ENCODE results near the gene GDF2. TPM values are rescaled to one million over a fixed set of nuclear protein-coding genes. Genes with fewer than 3 reads are reported as not detected.

Gene GDF2
- total and polyA plus RNA-seq, 4 donors = 0.13 TPM; not detected in 3

- Histone ChIP-seq H3K9me3 (ENCODE audit: control insufficient read depth, insufficient read depth, low read length) (no peaks in the 10 kb centered on the region), H3K36me3 (ENCODE audit: control insufficient read depth, insufficient read depth, low read length) (peaks cover 15% of the 10 kb centered on the region), H3K27ac (ENCODE audit: low read depth, low read length) (no peak overlapping the region), H3K27me3 (ENCODE audit: control insufficient read depth, insufficient read depth, low read length) (no peaks in the 10 kb centered on the region), H3K4me1 (ENCODE audit: control insufficient read depth, insufficient read depth, low read length) (peaks cover 20% of the 10 kb centered on the region), H3K4me3 (ENCODE audit: low read depth, low read length) (no peak overlapping the region)
- no peak for DNase-seq (ENCODE audit: low read depth in 4 of 6, low spot score in 6 of 6)
- 94% methylated on average over 31 of the region's 34 CpGs for WGBS (ENCODE audit: insufficient coverage)
Measured at GRCh38 chr10:47309408-47310089, 12.7 kb upstream of the GDF2 start.

DNA sequence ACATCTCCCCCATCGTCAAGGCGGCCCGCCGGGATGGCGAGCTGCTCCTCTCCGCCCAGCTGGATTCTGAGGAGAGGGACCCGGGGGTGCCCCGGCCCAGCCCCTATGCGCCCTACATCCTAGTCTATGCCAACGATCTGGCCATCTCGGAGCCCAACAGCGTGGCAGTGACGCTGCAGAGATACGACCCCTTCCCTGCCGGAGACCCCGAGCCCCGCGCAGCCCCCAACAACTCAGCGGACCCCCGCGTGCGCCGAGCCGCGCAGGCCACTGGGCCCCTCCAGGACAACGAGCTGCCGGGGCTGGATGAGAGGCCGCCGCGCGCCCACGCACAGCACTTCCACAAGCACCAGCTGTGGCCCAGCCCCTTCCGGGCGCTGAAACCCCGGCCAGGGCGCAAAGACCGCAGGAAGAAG, 12.2 kb upstream of the GDF2 start:
- 96% methylated on average over 35 of the region's 37 CpGs for WGBS (ENCODE audit: insufficient coverage)

DNA sequence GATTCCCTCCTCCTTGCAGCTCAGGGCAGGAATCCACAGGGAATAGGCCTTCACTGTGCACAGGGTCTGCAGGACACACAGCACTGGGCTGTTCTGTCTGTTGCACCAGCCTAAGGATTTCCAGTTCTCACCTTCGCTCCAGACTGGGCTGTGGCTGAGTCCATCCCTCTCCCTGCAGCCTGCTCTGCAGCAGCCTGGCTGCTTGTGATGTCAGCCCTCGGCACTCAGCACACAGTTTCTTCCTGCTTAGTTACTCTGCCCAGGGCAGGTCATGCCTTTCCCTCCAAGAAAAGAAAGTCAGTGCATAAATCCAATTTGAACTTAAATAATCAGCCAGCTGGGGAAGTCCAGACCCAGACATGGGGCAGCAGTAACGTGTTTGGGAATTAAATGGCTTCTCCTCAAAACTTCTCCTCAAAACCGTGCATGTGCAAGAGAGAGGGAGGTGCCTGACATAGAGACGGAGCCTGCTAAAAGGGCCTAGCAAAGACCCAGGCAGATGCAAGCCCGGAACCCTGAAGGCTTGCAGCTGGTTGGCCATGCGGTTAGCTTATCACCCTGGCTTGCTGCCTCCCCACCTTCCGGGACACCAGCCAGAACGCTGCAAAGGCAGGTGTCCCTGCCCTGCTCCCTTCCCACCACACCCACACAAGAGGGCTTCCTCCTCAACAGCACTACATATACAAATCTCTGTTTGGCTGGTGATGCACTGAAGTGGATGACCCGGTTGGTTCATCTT, 10.9 kb upstream of the GDF2 start:
- WGBS (ENCODE audit: insufficient coverage) = 70% methylated on average over 9 of the region's 10 CpGs
- H3K36me3 ChIP-seq (ENCODE audit: control insufficient read depth, insufficient read depth, low read length) = peaks cover 17% of the 10 kb centered on the region

More for the DNA sequence above, 12.2 kb upstream of the GDF2 start:
- H3K27me3 ChIP-seq (ENCODE audit: control insufficient read depth, insufficient read depth, low read length) = no peaks in the 10 kb centered on the region
- H3K4me1 ChIP-seq (ENCODE audit: control insufficient read depth, insufficient read depth, low read length) = peaks cover 20% of the 10 kb centered on the region
- H3K9me3 ChIP-seq (ENCODE audit: control insufficient read depth, insufficient read depth, low read length) = no peaks in the 10 kb centered on the region
- H3K27ac ChIP-seq (ENCODE audit: low read depth, low read length) = no peak overlapping the region
- no peak for DNase-seq (ENCODE audit: low read depth in 4 of 6, low spot score in 6 of 6)
- peaks cover 17% of the 10 kb centered on the region for H3K36me3 ChIP-seq (ENCODE audit: control insufficient read depth, insufficient read depth, low read length)
- no peak overlapping the region for H3K4me3 ChIP-seq (ENCODE audit: low read depth, low read length)

GRCh38 chr10:47311932-47312662, 10.2 kb upstream of the GDF2 start:
- no peak overlapping the region for H3K4me3 ChIP-seq (ENCODE audit: low read depth, low read length)

More for the DNA sequence above, 10.9 kb upstream of the GDF2 start:
- DNase-seq (ENCODE audit: low read depth in 4 of 6, low spot score in 6 of 6) = no peak
- Histone ChIP-seq H3K4me3 (ENCODE audit: low read depth, low read length) (no peak overlapping the region), H3K27me3 (ENCODE audit: control insufficient read depth, insufficient read depth, low read length) (no peaks in the 10 kb centered on the region), H3K4me1 (ENCODE audit: control insufficient read depth, insufficient read depth, low read length) (peaks cover 19% of the 10 kb centered on the region), H3K27ac (ENCODE audit: low read depth, low read length) (no peak overlapping the region), H3K9me3 (ENCODE audit: control insufficient read depth, insufficient read depth, low read length) (no peaks in the 10 kb centered on the region)

GRCh38 chr10:47312663-47312995, 9.6 kb upstream of the GDF2 start:
- Histone ChIP-seq H3K27ac (ENCODE audit: low read depth, low read length) (no peak overlapping the region), H3K4me1 (ENCODE audit: control insufficient read depth, insufficient read depth, low read length) (peaks cover 19% of the 10 kb centered on the region), H3K27me3 (ENCODE audit: control insufficient read depth, insufficient read depth, low read length) (no peaks in the 10 kb centered on the region), H3K4me3 (ENCODE audit: low read depth, low read length) (no peak overlapping the region), H3K36me3 (ENCODE audit: control insufficient read depth, insufficient read depth, low read length) (peaks cover 17% of the 10 kb centered on the region), H3K9me3 (ENCODE audit: control insufficient read depth, insufficient read depth, low read length) (no peaks in the 10 kb centered on the region)
- 88% methylated on average over 7 of the region's 7 CpGs for WGBS (ENCODE audit: insufficient coverage)
- no peak for DNase-seq (ENCODE audit: low read depth in 4 of 6, low spot score in 6 of 6)

More at GRCh38 chr10:47311932-47312662, 10.2 kb upstream of the GDF2 start:
- H3K27me3 ChIP-seq (ENCODE audit: control insufficient read depth, insufficient read depth, low read length) = no peaks in the 10 kb centered on the region
- DNase-seq (ENCODE audit: low read depth in 4 of 6, low spot score in 6 of 6) = peak in 5 of 6 donors; percentile 42 to 88 (median 59)
- H3K36me3 ChIP-seq (ENCODE audit: control insufficient read depth, insufficient read depth, low read length) = peaks cover 17% of the 10 kb centered on the region
- 18% methylated on average over 15 of the region's 20 CpGs for WGBS (ENCODE audit: insufficient coverage)
- no peak overlapping the region for H3K27ac ChIP-seq (ENCODE audit: low read depth, low read length)
- H3K4me1 ChIP-seq (ENCODE audit: control insufficient read depth, insufficient read depth, low read length) = peaks cover 19% of the 10 kb centered on the region
- H3K9me3 ChIP-seq (ENCODE audit: control insufficient read depth, insufficient read depth, low read length) = no peaks in the 10 kb centered on the region

DNA sequence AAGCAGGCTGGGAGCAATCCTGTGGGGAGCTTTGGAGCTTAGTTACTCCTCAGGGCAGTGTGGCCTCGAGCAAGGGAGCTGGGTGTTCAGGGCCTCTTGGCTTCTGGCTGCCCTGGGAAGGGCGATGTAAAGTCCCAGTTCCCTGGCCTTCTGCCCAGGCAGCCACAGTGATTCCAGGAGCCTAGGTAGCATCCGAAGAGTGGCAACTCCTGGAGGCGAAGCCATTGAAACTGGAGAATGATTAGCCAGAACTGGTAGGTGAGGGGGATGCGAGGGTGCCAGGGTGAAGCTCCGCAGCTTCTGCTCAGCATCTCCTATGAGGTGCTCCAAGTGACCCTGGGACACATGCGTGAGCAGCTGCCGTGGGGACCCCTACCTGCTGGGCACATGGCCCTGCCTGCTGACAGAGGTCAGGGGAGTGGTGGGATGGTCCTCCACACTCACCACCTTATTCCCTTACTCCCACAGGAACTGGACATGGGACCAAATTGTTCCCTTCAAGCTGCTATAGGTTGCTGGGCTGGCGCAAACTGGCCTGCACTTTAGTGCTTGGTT, 7.8 kb upstream of the GDF2 start:
- DNase-seq (ENCODE audit: low read depth in 4 of 6, low spot score in 6 of 6) = no peak
- no peak overlapping the region for H3K27ac ChIP-seq (ENCODE audit: low read depth, low read length)
- no peaks in the 10 kb centered on the region for H3K27me3 ChIP-seq (ENCODE audit: control insufficient read depth, insufficient read depth, low read length)
- peaks cover 13% of the 10 kb centered on the region for H3K4me1 ChIP-seq (ENCODE audit: control insufficient read depth, insufficient read depth, low read length)
- WGBS (ENCODE audit: insufficient coverage) = 81% methylated on average over 7 of the region's 9 CpGs
- no peak overlapping the region for H3K4me3 ChIP-seq (ENCODE audit: low read depth, low read length)
- H3K36me3 ChIP-seq (ENCODE audit: control insufficient read depth, insufficient read depth, low read length) = peaks cover 17% of the 10 kb centered on the region
- H3K9me3 ChIP-seq (ENCODE audit: control insufficient read depth, insufficient read depth, low read length) = no peaks in the 10 kb centered on the region

DNA sequence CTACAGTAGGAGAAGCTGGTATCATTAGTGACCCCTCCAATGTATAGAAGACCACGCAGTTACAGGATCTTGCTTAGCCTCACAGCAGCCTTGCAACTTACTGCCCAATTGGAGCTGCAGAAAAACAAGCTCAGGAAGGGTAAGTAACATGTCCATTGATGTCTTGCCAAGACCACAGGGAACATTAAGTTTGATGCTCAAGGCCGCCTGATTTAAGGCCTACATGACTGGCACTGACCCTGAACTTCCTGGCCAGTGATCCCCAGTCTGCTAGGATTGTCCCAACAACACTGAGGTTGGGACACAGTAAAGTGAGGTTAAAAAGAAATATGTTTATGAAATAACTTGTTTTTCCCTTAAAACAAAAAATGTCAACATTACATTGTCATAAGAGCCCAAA, 6.8 kb upstream of the GDF2 start:
- Histone ChIP-seq H3K4me1 (ENCODE audit: control insufficient read depth, insufficient read depth, low read length) (peaks cover 13% of the 10 kb centered on the region), H3K27ac (ENCODE audit: low read depth, low read length) (no peak overlapping the region), H3K36me3 (ENCODE audit: control insufficient read depth, insufficient read depth, low read length) (peaks cover 8% of the 10 kb centered on the region), H3K27me3 (ENCODE audit: control insufficient read depth, insufficient read depth, low read length) (no peaks in the 10 kb centered on the region), H3K4me3 (ENCODE audit: low read depth, low read length) (no peak overlapping the region), H3K9me3 (ENCODE audit: control insufficient read depth, insufficient read depth, low read length) (no peaks in the 10 kb centered on the region)
- 73% methylated on average over 1 of the region's 2 CpGs for WGBS (ENCODE audit: insufficient coverage)
- DNase-seq (ENCODE audit: low read depth in 4 of 6, low spot score in 6 of 6) = no peak

DNA sequence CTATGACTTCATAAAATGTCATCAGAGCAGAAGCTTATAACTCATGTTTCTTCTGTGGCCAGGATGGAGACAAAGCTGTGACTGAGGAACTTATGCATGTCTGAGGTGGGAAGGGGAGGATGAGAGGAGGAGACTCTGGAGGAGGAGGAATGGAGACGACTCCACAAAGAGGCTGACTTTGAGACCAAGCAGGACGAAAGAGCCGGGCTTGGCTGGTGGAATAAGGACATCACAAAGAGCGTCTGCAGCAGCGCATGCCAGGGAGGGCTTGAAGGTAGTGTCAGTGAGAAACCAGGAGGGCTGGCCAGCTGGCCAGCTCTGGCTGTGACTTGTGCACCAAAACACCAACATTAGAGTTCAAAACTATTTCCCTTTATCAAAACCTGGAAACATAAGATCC, 6.1 kb upstream of the GDF2 start:
- DNase-seq (ENCODE audit: low read depth in 4 of 6, low spot score in 6 of 6) = no peak
- no peaks in the 10 kb centered on the region for H3K27me3 ChIP-seq (ENCODE audit: control insufficient read depth, insufficient read depth, low read length)
- 81% methylated on average over 5 of the region's 5 CpGs for WGBS (ENCODE audit: insufficient coverage)
- H3K27ac ChIP-seq (ENCODE audit: low read depth, low read length) = no peak overlapping the region
- H3K36me3 ChIP-seq (ENCODE audit: control insufficient read depth, insufficient read depth, low read length) = peaks cover 8% of the 10 kb centered on the region
- no peak overlapping the region for H3K4me3 ChIP-seq (ENCODE audit: low read depth, low read length)
- H3K4me1 ChIP-seq (ENCODE audit: control insufficient read depth, insufficient read depth, low read length) = peaks cover 13% of the 10 kb centered on the region
- H3K9me3 ChIP-seq (ENCODE audit: control insufficient read depth, insufficient read depth, low read length) = no peaks in the 10 kb centered on the region

GRCh38 chr10:47317251-47317650, 5.0 kb upstream of the GDF2 start:
- no peak for DNase-seq (ENCODE audit: low read depth in 4 of 6, low spot score in 6 of 6)

More at GRCh38 chr10:47317251-47317650, 5.0 kb upstream of the GDF2 start:
- Histone ChIP-seq H3K4me3 (ENCODE audit: low read depth, low read length) (no peak overlapping the region), H3K27ac (ENCODE audit: low read depth, low read length) (no peak overlapping the region), H3K9me3 (ENCODE audit: control insufficient read depth, insufficient read depth, low read length) (no peaks in the 10 kb centered on the region), H3K36me3 (ENCODE audit: control insufficient read depth, insufficient read depth, low read length) (peaks cover 8% of the 10 kb centered on the region), H3K4me1 (ENCODE audit: control insufficient read depth, insufficient read depth, low read length) (peaks cover 7% of the 10 kb centered on the region), H3K27me3 (ENCODE audit: control insufficient read depth, insufficient read depth, low read length) (no peaks in the 10 kb centered on the region)
- 72% methylated on average over 4 of the region's 4 CpGs for WGBS (ENCODE audit: insufficient coverage)

All from spinal cord (tissue), 10 donors.